Dedifferentiated amniotic fluid mesenchymal stem cell (primary cell): ENCODE data around the gene FCN1.

Source experiments
- DNase-seq: peaks from one replicate; pipeline ENCODE4 v3.0.0-alpha.2; 2016; ENCODE audit errors: extremely low spot score

FCN1 gene

DNA sequence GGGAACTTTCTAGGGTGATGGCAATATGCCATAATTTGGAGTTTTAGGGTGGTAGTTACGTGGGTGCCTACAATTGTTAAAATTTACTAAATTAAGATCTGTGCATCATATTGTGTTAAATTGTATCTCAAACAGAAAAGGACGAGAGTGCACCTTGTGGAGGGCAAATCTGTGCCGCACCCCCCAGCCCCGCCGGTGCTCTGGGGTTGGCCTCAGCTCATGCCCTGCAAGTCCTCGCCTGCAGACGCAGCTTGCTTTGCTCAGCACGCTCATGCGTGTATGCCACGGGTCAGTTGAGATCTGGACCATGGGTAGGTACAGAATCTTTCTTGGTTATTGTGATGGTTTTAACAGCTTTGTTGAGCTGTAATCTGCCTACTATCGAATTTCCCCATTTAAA lies 33.7 kb upstream of the FCN1 start:
- DNase-seq: no peak

DNA sequence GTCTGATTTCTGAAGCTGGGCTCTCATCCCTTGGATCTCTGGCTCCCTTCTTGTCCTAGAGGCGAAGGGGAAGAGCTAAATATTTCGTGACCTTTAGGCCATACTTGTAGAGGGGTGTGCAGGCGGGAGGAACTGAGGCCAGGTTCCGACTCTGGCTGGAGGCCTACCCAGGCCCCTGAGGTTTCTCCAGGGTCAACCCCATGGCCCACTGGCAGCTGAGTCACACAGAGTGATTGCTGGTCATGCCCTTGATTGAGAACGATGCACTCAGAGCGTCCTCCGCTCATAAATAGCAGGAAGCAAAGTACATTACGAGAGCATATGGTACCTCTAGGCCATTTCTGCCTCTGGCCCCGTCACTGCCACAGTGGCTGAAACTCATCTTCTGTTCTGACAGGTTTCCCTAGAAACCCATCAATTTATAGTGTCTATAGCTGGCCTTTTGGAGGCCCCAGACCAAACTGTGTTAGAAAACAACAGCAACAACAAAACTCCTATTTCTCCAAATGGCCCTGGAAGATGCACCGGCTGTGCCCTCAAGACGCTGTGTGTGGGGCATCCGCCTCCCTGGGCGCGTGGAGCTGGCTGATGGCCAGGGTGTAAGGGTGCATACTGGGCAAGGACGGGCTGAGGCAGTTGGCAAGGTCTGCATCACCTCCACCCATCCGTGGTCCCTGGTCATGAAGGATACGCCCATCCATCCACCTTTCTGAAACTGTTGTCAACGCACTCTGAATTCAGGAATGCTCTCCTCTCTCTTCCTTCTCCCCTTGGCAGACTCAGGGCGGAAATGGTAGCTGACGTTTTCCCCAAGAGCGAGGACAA lies 32.9 kb upstream of the FCN1 start:
- no peak for DNase-seq

GRCh38 chr9:134949681-134950385 lies 32.1 kb upstream of the FCN1 start:
- DNase-seq: no peak

DNA sequence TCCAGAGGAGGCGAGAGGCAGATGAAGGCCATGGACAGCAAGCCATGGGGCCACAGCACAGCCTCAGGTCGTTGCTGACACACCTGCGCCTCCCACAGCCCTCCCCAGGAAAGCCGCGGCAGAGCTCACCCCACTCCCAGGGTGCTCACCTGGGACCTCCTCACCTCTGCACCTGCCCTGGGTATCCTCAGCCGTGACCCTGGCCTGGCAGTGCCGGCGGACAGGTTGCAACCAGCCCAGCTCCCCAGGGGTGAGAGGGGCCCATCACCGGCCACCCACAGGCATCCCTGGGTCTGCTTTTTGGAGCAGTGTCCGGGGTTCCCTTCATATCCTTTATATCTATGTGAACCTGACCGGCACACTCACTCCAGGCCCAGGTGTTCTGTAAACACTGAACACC lies 30.4 kb upstream of the FCN1 start:
- no peak for DNase-seq

DNA sequence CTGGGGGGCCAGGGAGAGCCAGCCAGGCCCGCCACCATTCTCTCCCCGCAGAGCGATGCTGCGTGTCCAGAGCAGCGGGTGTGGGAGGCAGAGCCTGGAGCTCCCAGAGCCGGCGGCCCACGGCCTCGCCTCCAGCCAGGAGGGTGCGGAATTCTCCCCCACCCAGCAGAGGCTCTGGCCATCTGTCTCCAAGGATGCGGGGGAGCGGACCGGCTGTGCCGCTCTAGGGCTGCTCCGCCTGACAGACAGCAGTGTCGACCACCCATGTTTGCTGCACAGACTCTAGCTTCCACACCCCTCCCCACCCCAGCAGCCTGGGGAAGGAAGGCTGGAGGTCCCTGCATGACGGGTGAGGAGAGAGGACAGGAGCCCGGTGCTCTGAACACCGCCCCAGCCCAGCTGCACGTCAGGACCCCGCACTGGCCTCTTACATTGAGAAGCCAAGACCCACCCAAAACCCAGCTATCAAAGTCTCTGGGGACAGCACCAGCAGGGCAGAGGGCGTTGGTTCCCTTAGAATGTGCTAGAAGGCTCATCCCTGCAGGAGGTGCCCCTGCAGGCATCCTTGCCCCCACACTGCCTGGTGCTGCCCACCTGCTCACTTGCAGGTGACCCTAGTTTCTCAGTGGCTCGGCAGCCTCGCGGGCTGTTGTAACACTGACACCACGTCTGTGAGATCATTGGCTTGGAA lies 29.7 kb upstream of the FCN1 start:
- no peak for DNase-seq

- DNase-seq: no peak
These were observed 29.0 kb upstream of the FCN1 start for GRCh38 chr9:134946663-134947062.

- DNase-seq: no peak
These were observed 28.0 kb upstream of the FCN1 start for GRCh38 chr9:134945509-134946275.

DNA sequence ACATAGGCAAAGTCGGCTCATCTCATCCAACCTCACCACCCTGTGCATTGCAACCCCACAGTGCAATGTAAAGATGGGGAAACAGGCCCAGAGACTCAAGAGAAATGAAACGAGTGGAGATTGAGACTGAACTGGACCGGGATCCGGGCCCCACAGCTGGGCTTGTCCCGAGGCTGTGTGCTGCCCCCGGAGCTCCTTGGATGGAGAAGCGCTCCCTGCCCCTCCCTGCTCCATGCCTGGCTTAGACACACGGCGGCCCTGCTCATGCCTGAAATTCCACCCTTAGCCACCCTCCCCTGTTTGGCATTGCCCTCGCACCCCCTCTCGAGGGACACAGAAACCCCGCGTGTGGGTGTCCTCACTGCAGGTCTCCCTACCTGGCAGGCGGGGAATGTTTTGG lies 27.2 kb upstream of the FCN1 start:
- no peak for DNase-seq

DNA sequence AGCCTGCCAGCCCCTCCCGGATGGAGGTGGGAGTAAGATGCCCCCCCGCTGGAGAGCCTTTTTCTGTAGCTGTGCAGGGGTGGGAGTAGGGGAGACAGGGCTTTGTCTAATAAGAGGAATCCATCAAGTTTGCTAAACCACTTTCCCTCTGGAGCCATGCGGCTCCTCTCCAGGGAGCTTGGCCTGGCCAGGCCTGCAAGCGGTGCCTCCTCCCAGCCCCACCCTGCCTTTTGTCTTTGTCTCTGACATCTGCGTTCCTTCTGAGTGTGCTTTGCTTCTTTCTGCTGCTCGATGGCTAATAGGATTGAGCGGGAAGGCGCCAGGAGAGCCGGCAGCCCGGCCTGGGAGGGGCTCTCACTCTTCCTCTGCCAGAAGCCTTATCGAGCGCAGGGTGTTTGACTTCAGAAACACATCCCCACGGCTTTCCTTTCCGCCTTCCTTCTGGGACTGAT lies 26.7 kb upstream of the FCN1 start:
- DNase-seq: no peak

DNA sequence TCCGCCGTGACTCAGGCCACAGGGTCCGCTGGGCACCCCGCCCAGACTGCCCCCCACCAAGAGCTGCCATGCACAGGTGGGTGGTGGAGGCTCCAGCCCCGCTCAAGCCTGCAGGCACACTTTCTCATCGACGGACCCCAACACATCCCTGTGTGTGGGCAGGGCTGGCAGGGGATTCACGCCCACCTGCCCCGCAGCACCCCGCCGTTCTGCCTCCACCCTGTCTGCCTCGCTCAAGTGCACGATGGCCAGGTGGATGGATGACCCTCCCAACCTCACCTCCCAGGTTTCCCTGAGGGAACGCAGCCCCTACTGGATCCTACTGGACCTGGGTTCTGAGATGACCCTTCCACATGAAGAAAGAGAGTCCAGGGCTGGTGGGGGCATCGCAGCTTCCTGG lies 26.1 kb upstream of the FCN1 start:
- no peak for DNase-seq

GRCh38 chr9:134943411-134943810 lies 25.7 kb upstream of the FCN1 start:
- DNase-seq: no peak

- no peak for DNase-seq
These were observed 25.1 kb upstream of the FCN1 start for GRCh38 chr9:134942788-134943184.

DNA sequence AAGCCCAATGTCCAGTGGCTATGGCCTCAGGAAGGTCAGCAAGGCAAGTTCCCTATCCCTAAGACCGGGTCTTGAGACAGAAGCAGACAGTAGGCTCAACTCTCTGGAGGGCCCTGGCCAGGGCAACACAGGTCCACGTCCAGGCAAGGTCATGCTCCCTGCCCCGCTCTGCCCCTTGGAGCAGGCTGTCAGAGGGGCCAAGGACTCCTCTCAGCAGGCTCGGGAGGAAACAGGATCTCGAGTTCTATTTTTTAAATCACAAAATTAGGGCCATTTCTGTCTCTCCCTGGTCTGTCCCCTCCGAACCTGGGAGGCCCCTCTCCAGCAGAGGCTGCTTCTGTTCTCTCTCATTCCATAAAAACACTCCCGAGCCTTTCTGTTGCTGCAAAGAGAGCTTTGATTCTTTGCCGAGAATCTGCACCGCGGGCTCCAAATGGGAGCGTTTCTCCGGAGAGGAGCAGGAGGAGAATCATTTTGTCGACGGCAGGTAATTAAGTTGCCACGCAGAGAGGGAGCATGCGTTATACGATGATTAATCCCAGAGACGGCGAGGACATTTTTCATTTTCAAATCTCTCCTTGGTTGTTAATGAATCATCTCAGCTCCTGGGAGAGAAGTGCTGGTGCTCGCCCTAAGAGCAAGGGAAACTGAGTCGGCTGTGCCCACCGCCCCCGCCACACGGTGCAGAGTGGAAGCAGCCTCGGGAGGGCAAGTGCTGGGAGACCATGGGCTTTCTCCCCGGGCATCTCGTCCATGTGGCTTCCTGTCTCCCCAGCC lies 24.5 kb upstream of the FCN1 start:
- DNase-seq: no peak

- DNase-seq: no peak
These were observed 22.8 kb upstream of the FCN1 start for GRCh38 chr9:134940236-134941208.

DNA sequence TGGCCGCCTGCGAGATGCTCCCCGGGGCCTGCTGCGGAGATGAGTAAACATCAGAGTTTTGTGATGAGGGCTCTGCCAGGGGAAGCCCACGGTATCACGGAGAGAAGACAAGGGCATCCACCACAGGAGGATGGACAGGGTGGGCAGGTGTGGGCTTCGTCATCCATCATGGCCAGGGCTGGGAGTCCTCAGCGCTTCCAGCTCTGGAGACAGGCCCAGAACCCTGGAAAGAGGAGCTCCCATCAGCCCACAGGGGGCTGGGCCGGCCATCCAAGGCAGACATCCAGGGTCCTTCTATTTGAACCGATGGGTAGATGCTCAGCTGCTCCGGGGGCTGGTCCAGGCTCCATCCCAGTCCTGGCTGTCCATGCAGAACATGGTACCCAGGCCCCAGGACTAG lies 22.1 kb upstream of the FCN1 start:
- DNase-seq: no peak

DNA sequence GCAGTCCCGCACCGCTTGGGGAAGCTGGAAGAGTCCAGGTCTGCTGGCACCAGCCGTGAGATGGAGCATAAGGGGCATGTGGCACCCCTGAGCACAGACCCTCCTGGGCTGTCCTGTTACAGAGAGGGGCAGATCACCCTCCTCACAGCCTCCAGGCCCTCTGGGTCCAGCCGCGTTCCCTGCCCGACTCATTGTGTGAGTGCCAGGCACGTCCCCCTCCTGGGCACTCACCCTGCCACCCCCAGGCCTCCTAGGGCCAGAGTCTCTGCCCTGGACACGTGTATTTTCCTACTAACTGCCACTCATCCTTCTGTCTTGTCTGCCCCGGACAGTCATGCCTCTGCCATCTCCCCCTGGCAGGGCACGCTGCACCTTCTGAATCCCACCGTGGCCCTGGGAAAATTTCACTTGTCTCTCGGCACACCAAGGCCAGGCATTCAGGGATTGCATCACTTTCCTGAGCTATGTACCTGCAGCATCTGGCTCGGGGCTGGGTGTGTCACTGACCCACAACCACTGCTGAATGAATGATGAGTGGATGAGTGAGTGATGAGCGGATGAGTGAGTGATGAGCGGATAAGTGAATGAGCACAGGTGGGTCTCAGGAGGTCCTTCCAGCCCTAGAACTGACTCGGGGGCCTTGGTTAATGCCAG lies 21.5 kb upstream of the FCN1 start:
- DNase-seq: no peak

- DNase-seq: no peak
These were observed 20.8 kb upstream of the FCN1 start for GRCh38 chr9:134938346-134939079.

- DNase-seq: no peak
These were observed 20.0 kb upstream of the FCN1 start for GRCh38 chr9:134937566-134938345.
